GM18861 (cell line): ENCODE data around the gene CEP55.
A peak's percentile ranks its signal among the peaks of the same experiment; 100 is the strongest.
"Not testable (repeated sequence)": the region's sequence is repeated elsewhere in the genome, so short reads cannot be mapped to it uniquely, and the experiment has no call there.

Source experiments
- ATAC-seq: cut with Tn5 transposase; IDR thresholded peaks from one replicate; pipeline ENCODE4 v1.9.1; 2021; ENCODE audit not compliant: unreplicated experiment

CEP55 gene

GRCh38 chr10:93496322-93497041 is at the start of gene CEP55:
Gene CEP55, plus strand, starts transcription at chr10:93496612. Its CDS starts 3,440 bp downstream, at chr10:93500052.
- peak; percentile 97 for ATAC-seq

- ATAC-seq = no peak
These were observed 49.4 kb upstream of the CEP55 start for GRCh38 chr10:93447019-93447418.

- no peak for ATAC-seq
These were observed 48.4 kb upstream of the CEP55 start for GRCh38 chr10:93447970-93448369.

DNA sequence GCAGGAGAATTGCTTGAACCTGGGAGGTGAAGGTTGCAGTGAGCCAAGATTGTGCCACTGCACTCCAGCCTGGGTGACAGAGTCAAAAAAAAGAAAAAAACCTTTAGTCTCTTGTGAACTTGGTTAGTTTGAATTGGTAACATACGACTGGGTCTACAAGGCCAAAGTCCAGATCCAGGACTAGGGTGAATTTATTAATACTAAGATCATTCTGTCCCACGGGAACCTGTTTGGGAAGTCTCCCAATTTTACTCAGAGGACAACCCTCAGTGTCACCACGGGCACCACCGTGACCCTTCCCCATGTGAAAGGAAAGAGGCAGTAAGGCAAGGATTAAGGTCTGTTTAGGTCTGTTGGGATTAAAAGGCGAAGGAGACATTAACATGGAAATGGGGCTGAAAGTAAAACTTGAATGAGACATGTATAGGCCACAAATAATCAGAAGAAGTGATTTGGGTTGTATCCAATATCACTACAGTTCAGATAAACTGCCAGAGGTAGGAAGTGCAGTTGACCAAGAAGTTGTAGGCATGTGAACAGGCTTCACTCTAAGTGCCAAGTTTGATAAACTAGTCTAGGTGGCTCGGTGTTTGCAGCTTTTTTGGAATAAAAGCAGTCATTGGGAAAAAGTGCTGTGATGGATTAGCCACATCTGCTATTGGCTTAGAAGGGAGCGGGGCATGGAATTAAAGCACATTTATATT is 45.0 kb upstream of the CEP55 start:
- no peak for ATAC-seq

DNA sequence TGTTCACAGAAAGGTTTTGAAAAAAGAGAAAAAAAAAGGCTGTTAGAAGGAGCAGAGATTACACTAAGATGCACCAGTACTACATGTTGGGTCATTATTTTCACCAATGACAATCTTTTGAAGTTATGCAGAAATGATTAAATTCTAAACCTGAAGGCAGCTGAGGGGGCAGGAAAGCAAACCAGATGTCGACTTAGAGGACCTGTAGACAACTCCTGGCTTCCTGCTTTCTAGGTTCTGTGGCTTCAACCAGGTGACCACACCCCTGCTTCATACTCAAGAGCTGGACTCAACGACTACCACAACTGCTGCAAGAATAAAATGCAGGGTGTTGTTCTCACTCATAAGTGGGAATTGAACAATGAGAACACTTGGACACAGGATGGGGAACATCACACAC is 44.3 kb upstream of the CEP55 start:
- no peak for ATAC-seq

GRCh38 chr10:93454146-93454545 is 42.3 kb upstream of the CEP55 start:
- no peak for ATAC-seq

DNA sequence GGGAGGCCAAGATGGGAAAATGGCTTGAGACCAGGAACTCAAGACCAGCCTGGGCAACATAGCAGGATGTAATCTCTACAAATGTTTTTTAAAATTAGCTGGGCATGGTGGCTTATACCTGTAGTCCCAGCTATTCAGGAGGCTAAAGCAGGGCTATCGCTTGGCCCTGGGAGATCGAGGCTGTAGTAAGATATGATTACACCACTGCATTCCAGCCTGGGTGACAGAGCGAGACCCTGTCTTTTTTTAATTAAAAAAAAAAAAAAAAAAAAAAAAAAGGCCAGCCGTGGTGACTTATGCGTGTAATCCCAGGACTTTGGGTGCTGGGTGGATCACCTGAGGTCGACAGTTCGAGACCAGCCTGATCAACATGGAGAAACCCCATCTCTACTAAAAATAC is 41.7 kb upstream of the CEP55 start:
- no peak for ATAC-seq

DNA sequence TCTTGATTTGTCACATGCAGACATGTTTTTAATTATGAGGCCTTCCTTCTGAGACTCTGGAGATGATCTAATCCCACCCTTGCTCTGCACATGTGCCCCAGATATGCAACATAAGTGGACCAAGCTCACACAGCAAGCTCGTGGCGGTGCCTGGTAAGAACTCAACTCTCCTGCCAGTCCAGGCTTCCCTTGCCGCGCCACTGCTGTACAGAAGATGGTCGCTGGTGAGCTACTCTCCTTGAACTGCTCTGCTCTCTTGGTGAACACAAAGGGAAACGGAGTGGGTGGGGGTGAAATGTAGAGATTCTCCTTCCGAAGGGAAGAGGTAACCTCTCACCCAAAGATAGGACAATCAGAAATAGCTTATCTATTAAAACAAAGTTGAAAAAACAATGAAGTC is 39.9 kb upstream of the CEP55 start:
- ATAC-seq = no peak

GRCh38 chr10:93457511-93457910 is 38.9 kb upstream of the CEP55 start:
- ATAC-seq = no peak

- no peak for ATAC-seq
These were observed 37.6 kb upstream of the CEP55 start for GRCh38 chr10:93458821-93459257.

- no peak for ATAC-seq
These were observed 36.9 kb upstream of the CEP55 start for GRCh38 chr10:93459466-93459865.

DNA sequence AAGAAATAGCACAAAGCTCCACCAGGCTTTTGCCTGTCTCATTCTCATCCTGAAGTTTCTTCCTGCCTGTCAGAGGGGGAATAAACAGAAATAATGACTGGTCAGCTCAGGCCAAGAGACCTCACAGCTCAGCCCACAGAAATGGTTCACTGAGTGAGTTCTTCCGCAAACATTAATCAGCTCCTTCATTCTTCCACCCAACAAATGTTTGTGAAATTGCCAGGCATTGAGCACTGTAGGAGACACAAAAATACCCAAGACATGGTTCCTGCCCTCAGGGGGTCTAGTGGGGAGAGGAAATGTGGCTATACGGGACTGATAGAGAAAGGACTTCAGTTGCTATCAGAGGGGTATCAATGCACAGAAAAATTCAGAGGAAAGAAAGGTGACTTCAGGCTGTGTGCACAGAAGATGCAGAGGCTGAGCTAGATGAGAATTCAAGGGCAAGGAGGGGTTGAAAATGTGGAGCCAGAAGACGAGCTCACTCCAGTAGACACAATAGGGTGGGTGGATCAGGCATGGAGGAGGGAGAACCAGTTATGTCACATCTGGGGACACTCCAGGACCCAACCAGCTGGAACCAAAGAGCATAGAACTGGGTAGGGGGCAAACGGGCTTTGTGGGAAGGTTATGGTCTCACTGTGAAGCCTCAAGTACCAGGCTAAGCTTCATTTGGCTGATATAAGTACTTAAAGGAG is 35.2 kb upstream of the CEP55 start:
- ATAC-seq = no peak

GRCh38 chr10:93461807-93462178 is 34.6 kb upstream of the CEP55 start:
- ATAC-seq = no peak

GRCh38 chr10:93462371-93462770 is 34.0 kb upstream of the CEP55 start:
- ATAC-seq = no peak

DNA sequence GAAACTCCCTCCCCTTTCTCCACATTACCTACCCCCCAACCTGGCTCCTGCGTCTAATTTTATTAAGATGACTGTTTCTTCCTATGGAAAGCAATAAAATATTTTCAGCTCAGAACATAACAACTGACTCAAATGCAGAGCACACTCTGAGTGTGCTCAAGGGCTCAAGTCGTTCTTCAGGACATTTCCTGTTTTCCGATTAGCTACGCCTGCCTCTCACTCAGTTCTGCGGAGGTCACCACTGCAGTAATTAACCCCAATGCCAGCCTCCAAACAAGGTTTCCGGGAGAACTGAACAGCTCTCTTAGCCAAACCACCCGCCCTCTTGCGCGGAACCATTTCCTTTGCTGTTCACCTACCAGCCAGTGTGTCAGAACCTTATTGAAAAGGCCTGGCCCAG is 33.5 kb upstream of the CEP55 start:
- ATAC-seq = no peak

DNA sequence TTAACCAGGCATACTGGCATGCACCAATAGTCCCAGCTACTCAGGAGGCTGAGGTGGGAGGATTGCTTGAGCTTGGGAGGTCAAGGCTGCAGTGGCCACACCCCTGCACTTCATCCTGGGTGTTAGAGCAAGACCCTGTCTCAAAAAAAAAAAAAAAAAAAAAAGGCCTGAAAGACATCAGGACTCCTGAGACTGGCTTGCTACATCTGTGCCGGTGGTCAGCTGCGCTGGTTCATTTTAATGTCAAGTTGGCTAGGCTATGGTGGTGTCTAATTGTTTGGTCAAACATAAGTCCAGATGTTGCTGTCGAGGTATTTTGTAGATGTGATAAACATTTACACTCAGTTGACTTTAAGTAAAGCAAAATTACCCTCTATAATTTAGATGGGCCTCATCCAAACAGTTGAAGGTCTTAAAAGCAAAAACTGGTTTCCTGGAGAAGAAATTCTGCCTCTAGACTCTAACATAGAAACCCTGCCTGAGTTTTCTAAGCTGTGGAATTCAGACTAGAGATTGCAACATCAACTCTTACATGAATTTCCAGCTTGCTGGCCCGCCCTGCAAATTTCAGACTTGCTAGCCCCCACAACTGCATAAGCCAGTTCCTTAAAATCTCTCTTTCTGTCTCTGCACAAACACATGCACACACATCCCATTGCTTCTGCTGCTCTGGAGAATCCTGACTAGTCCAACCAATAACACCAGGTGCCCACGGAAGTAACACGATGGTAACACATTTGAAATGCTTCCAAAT is 32.5 kb upstream of the CEP55 start:
- no peak for ATAC-seq

GRCh38 chr10:93464776-93465388 is 31.5 kb upstream of the CEP55 start:
- ATAC-seq = no peak

- ATAC-seq = no peak
These were observed 30.4 kb upstream of the CEP55 start for GRCh38 chr10:93465806-93466675.

DNA sequence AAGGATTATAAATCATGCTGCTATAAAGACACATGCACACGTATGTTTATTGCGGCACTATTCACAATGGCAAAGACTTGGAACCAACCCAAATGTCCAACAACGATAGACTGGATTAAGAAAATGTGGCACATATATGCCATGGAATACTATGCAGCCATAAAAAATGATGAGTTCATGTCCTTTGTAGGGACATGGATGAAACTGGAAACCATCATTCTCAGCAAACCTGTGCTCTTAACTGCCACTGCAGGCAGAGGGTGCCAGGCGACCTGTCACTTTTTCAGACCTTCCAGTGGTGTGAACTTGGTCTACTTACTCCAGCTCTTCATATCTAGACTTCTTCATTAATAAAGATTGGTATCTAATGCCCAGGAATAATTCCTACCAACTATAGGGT is 28.8 kb upstream of the CEP55 start:
- ATAC-seq = not testable (repeated sequence)
